Measurements from ENCODE around the gene SRSF7. TPM values are rescaled to one million over a fixed set of nuclear protein-coding genes. Genes with fewer than 3 reads are reported as not detected.
"Not testable (repeated sequence)": the region's sequence is repeated elsewhere in the genome, so short reads cannot be mapped to it uniquely, and the experiment has no call there.

SRSF7 gene
- polyA plus RNA-seq (ENCODE audit: insufficient read length): 256 TPM
- long read RNA-seq, donor 1, transcript SRSF7-204 (9 exons, 2,857 nt): minor isoform, 7 of 123 reads
- long read RNA-seq, donor 1, transcript SRSF7-209 (7 exons, 2,453 nt): minor isoform, 16 of 123 reads
- long read RNA-seq, donor 1, transcript SRSF7-201 (8 exons, 2,489 nt): major isoform, 47 of 123 reads
- long read RNA-seq, donor 1, partial matches to known transcripts: 45 of 123 reads
- long read RNA-seq, donor 1, other reads (novel, unspliced or antisense): 0 of 123 reads
- long read RNA-seq, donor 2, transcript SRSF7-209 (7 exons, 2,453 nt): minor isoform, 13 of 113 reads
- long read RNA-seq, donor 2, transcript SRSF7-201 (8 exons, 2,489 nt): major isoform, 37 of 113 reads
- long read RNA-seq, donor 2, transcript SRSF7-208 (7 exons, 1,903 nt): minor isoform, 18 of 113 reads
- long read RNA-seq, donor 2, transcript SRSF7-204 (9 exons, 2,857 nt): minor isoform, 8 of 113 reads
- long read RNA-seq, donor 2, partial matches to known transcripts: 33 of 113 reads
- long read RNA-seq, donor 2, other reads (novel, unspliced or antisense): 0 of 113 reads
- long read RNA-seq, donor 3, transcript SRSF7-201 (8 exons, 2,489 nt): major isoform, 42 of 87 reads
- long read RNA-seq, donor 3, transcript SRSF7-204 (9 exons, 2,857 nt): minor isoform, 6 of 87 reads
- long read RNA-seq, donor 3, transcript SRSF7-209 (7 exons, 2,453 nt): minor isoform, 11 of 87 reads
- long read RNA-seq, donor 3, partial matches to known transcripts: 19 of 87 reads
- long read RNA-seq, donor 3, other reads (novel, unspliced or antisense): 0 of 87 reads
- long read RNA-seq, donor 4, partial matches to known transcripts: 7 of 8 reads
- long read RNA-seq, donor 4, other reads (novel, unspliced or antisense): 0 of 8 reads
- long read RNA-seq, donor 5, transcript SRSF7-201 (8 exons, 2,489 nt): major isoform, 95 of 210 reads
- long read RNA-seq, donor 5, transcript SRSF7-208 (7 exons, 1,903 nt): minor isoform, 18 of 210 reads
- long read RNA-seq, donor 5, transcript SRSF7-202 (8 exons, 1,050 nt): minor isoform, 6 of 210 reads
- long read RNA-seq, donor 5, transcript SRSF7-209 (7 exons, 2,453 nt): minor isoform, 15 of 210 reads
- long read RNA-seq, donor 5, partial matches to known transcripts: 52 of 210 reads
- long read RNA-seq, donor 5, other reads (novel, unspliced or antisense): 11 of 210 reads
- long read RNA-seq, donor 6, transcript SRSF7-208 (7 exons, 1,903 nt): minor isoform, 7 of 96 reads
- long read RNA-seq, donor 6, transcript SRSF7-201 (8 exons, 2,489 nt): major isoform, 54 of 96 reads
- long read RNA-seq, donor 6, transcript SRSF7-209 (7 exons, 2,453 nt): minor isoform, 8 of 96 reads
- long read RNA-seq, donor 6, partial matches to known transcripts: 18 of 96 reads
- long read RNA-seq, donor 6, other reads (novel, unspliced or antisense): 0 of 96 reads
- long read RNA-seq, donor 7, transcript SRSF7-209 (7 exons, 2,453 nt): minor isoform, 20 of 152 reads
- long read RNA-seq, donor 7, transcript SRSF7-202 (8 exons, 1,050 nt): minor isoform, 8 of 152 reads
- long read RNA-seq, donor 7, transcript SRSF7-201 (8 exons, 2,489 nt): major isoform, 56 of 152 reads
- long read RNA-seq, donor 7, transcript SRSF7-208 (7 exons, 1,903 nt): minor isoform, 12 of 152 reads
- long read RNA-seq, donor 7, partial matches to known transcripts: 44 of 152 reads
- long read RNA-seq, donor 7, other reads (novel, unspliced or antisense): 0 of 152 reads
- long read RNA-seq, donor 8, transcript SRSF7-208 (7 exons, 1,903 nt): minor isoform, 7 of 48 reads
- long read RNA-seq, donor 8, transcript SRSF7-201 (8 exons, 2,489 nt): major isoform, 24 of 48 reads
- long read RNA-seq, donor 8, partial matches to known transcripts: 10 of 48 reads
- long read RNA-seq, donor 8, other reads (novel, unspliced or antisense): 0 of 48 reads

- peak; percentile 100 for DNase-seq
Observed at GRCh38 chr2:38750891-38751595, at the start of gene SRSF7. Gene SRSF7 (minus strand): TSS chr2:38751361. CDS start chr2:38751256, 105 bp downstream.

GRCh38 chr2:38797953-38798352, 46.8 kb upstream of the SRSF7 start:
- no peak for DNase-seq

GRCh38 chr2:38797250-38797676, 46.1 kb upstream of the SRSF7 start:
- DNase-seq: no peak

DNA sequence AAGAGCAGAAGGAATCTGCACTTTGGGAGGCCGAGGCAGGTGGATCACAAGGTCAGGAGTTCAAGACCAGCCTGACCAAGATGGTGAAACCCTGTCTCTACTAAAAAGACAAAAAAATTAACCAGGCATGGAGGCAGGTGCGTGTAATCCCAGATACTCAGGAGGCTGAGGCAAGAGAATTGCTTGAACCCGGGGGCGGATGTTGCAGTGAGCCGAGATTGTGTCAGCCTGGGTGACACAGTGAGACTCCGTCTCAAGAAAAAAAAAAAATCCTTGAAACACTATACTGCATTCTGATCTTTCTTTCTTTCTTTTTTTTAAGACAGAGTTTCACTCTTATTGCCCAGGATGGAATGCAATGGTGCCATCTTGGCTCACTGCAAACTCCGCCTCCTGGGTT, 43.9 kb upstream of the SRSF7 start:
- not testable (repeated sequence) for DNase-seq

DNA sequence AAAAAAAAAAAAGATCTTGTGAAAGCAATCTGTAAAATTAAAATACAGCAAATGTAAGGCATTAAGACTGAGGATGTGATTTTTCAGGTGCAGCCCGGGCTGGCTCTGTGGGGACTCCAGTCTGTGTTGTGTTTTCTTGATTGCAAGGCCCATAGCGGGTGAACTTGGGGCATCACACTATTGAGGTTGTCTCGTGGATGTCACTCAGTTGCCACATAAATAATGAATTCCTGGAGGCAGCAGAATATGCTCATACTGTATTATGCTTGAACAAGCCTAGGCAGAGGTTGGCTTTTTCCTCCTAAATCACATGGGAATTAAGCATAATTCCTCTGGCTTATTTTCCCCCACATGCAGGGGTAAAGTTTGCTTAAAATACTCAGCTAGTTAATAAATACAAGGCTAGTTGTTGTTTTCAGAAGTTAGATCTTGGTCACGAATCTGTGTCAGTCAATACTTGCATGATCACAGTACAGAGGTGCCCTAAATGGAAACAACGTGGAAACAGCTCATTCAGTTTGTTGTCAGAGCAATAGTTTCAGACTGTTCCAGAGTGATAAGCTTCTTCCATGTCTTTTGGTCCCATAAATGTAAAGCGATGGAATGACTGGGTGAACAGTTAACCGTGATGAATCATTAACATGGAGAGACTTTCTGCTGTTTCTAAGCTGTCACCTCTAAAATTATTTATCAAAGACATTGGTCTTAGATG, 43.2 kb upstream of the SRSF7 start:
- no peak for DNase-seq

GRCh38 chr2:38793511-38793910, 42.4 kb upstream of the SRSF7 start:
- no peak for DNase-seq

- no peak for DNase-seq
Observed at GRCh38 chr2:38792751-38793150, 41.6 kb upstream of the SRSF7 start.

DNA sequence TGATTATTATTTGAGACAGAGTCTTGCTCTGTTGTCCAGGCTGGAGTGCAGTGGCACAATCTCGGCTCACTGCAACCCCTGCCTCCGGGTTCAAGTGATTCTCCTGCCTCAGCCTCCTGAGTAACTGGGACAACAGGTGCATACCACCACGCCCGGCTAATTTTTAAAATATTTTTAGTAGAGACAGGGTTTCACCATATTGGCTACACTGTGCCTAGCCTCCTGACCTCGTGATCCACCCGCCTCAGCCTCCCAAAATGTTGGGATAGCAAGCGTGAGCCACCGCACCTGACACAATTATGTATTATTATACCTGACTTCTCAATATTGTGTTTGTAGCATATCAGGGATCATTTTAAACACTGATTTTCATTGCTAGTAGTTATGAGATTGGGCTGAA, 41.2 kb upstream of the SRSF7 start:
- not testable (repeated sequence) for DNase-seq

DNA sequence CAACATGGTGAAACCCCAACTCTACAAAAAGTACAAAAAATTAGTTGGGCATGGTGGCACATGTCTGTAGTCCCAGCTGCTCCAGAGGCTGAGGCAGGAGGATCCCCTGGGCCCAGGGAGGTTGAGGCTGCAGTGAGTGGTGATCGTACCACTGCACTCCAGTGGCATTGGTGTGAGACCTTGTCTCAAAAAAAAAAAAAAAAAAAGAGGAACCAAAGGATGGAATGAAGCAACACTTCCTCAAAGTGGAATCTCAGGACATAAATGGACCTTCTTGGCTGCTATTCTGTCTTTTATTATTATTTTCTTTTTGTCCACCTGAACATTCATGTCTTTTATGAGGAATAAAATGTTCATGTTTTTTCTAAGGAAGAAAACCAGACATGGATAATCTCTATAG, 40.6 kb upstream of the SRSF7 start:
- DNase-seq: no peak

GRCh38 chr2:38789691-38790090, 38.5 kb upstream of the SRSF7 start:
- DNase-seq: no peak

DNA sequence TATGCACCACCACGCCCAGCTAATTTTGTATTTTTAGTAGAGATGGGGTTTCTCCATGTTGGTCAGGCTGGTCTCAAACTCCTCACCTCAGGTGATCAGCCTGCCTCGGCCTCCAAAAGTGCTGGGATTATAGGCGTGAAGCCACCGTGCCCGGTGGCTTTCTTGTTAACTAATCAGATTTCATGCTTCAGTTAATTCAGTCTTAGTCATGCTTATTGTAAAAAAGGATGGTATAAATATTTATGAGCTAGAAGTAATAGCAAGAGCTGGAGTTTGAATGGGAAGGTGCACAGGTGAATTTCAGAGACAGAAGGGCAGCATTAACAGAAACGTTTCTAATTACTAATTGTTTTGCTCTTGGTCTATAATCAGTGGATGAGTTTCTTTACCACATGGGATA, 37.1 kb upstream of the SRSF7 start:
- no peak for DNase-seq

DNA sequence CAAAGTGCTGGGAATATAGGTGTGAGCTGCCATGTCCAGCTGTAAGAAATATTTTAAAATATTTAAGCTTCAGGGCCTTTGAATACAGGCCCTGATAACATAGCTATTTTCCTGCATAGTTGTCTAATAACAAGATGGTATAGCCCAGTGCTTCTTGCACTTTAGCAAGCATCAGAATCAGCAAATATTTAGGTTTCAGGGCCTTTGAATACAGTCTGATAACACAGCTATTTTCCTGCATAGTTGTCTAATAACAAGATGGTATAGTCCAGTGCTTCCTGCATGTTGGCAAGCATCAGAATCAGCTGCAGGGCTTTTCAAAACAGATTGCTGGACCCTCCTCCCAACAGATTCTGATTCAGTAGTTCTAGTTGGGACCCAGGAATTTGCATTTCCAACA, 32.4 kb upstream of the SRSF7 start:
- no peak for DNase-seq

DNA sequence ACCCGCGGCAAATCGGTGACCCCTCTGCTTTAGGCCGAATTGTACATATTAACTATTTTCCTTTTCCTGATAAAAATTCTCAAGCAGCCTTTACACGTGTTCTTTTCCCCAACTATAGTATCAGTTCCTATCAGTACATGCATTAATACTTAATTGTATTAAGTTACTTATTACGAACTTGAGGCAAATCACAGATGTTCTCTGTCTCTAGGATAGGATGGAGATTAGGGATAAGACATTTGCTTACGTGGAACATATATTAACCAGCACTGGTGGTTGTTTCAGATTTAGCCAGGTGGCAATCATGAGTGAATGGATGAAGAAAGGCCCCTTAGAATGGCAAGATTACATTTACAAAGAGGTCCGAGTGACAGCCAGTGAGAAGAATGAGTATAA, 27.5 kb upstream of the SRSF7 start:
- DNase-seq: no peak

- no peak for DNase-seq
Observed at GRCh38 chr2:38776531-38776930, 25.4 kb upstream of the SRSF7 start.

DNA sequence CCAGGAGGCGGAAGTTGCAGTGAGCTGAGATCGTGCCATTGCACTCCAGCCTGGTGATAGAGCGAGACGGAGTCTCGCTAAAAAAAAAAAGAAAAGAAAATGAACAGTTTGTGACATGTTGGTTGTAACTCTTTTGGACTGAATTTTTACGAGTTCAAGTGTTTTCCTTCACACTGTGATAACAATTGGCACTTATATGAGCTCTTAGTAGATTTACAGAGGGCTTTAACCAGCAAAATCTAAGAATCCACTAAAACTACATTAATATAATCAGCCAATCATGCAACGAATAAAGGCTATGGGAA, 24.7 kb upstream of the SRSF7 start:
- no peak for DNase-seq

DNA sequence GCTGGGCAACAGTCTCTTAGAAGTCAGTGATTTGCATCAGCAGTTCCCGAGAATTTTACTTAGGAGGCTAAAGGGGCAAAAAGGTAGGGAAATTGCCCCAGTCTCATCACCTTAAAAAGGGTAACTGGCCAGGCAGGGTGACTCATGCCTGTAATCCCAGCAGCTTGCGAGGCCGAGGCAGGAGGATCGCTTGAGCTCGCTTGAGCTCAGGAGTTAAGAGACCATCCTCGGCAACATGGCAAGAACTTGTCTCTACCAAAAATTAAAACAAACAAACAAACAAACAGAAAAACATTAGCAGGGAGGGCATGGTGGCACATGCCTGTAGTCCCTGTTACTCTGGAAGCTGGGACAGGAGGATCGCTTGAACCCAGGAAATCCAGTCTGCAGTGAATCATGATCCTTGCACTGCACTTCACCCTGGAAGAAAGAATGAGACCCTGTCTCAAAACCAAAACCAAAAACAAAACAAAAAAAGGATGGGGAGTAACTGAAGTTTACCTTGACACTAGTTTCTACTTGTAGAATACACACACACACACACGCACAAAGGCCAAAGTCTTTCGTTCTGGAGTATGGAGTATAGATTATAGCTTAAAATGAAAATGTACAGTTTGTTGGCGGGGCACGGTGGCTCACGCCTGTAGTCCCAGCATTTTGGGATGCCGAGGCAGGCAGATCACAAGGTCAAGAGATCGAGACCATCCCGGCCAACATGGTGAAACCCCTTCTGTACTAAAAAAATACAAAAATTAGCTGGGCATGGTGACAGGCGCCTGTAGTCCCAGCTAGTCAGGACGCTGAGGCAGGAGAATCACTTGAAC, 24.1 kb upstream of the SRSF7 start:
- DNase-seq: no peak

DNA sequence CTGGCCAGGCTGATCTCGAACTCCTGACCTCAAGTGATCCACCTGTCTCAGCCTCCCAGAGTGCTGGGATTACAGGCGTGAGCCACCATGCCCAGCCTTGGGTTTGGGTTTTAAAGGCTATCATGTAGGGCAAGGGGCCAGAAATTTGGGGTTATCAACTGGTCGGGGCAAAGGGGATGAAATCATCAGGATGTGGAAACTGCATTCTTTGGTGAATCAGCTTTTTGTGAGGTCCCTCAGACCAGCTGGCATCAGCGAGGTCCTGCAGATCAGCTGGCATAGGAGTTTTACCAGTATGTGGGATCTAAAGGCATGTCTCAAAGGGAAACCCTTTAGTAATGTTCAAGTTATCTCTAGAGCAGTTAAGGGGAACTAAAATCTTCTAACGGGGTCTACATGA, 20.5 kb upstream of the SRSF7 start:
- no peak for DNase-seq

DNA sequence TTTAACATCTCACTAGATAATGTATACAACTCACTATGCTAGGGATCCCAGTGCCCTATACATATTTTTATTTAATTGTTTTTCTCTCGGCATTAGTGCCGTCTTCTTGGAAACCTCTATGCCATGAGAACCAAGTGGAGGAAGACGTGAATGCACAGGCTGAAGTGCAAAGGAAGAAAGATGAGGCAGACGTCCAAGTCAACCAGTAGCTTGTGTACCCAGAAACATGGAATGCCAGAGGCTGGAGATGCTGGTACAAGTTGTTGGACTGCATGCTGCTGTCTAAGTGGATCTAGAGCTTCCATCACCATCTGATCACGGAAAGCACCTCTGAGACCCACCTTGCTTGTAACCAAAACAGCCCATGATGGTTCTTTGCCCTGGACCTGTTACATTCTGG, 14.4 kb upstream of the SRSF7 start:
- DNase-seq: no peak

DNA sequence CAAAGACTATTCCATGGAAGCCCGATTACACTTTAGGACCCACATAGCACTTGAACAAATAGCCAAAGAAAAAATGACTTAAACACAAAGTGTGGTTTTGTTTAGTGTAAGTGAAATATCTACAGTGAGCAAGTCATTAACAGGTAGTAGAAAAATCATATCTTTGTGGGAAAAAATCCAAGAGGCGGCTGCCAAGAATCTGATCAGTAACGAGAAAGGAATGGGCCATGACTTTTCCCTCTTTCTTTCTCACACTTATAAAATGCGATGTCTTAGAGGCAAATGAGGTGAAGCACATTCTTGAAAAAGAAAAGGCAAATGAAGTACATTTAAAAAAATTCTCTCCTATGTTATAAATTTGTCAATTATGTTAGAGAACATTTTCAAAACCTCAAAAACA, 14.0 kb upstream of the SRSF7 start:
- DNase-seq: no peak

All from left kidney (tissue), 8 donors.